Common myeloid progenitor, CD34-positive (primary cell): Measurements from ENCODE around the gene ARHGEF19.

Source experiments
- CTCF ChIA-PET: fragments of 350-600 bp; sonication (Branson Sonifier 250); formaldehyde crosslinking; loops from one replicate; lab custom pipeline; 2021; ENCODE audit warnings: antibody characterized with exemption; lab: Charles Lee
- POLR2A ChIA-PET: fragments of 350-600 bp; sonication (Branson Sonifier 250); formaldehyde crosslinking; loops from one replicate; lab custom pipeline; 2021; ENCODE audit warnings: antibody characterized with exemption; lab: Charles Lee
- DNase-seq, 3 donors: peaks; one replicate each; pipeline versions ENCODE4 v3.0.0 to v3.0.0-alpha.2; 2013
- H3K27ac ChIP-seq, 2 experiments: 1 replicate in 1 of 2; 2 replicates in 1 of 2; pipeline ENCODE4 v1.7.0; 2013; ENCODE audit warnings: inconsistent platforms in 2 of 2, low read length in 2 of 2, mild to moderate bottlenecking in 2 of 2, low read depth in 1 of 2, moderate library complexity in 1 of 2; ENCODE audit not compliant: severe bottlenecking in 2 of 2, insufficient read depth in 1 of 2, poor library complexity in 1 of 2
- H3K27me3 ChIP-seq, 5 experiments: replicated peaks in 2 of 5; 1 replicate in 3 of 5; 2 replicates in 2 of 5; pipeline versions ENCODE4 v1.6.1 to v1.7.0; 2013; ENCODE audit warnings: low read length in 4 of 5, mild to moderate bottlenecking in 2 of 5, moderate library complexity in 2 of 5, inconsistent platforms in 1 of 5; ENCODE audit not compliant: insufficient read depth in 5 of 5, control insufficient read depth in 4 of 5
- H3K36me3 ChIP-seq, 4 experiments: 1 replicate in 2 of 4; 2 replicates in 2 of 4; pipeline versions ENCODE4 v1.6.1 to v1.7.0; 2013; ENCODE audit warnings: low read length in 3 of 4, control low read depth in 1 of 4, mild to moderate bottlenecking in 1 of 4; ENCODE audit not compliant: control insufficient read depth in 4 of 4, insufficient read depth in 4 of 4
- H3K4me1 ChIP-seq, 4 experiments: 1 replicate in 3 of 4; 2 replicates in 1 of 4; pipeline versions ENCODE4 v1.6.1 to v1.7.1; 2013; ENCODE audit warnings: low read length in 3 of 4, mild to moderate bottlenecking in 3 of 4, control low read depth in 1 of 4, inconsistent platforms in 1 of 4, moderate library complexity in 1 of 4; ENCODE audit not compliant: control insufficient read depth in 4 of 4, insufficient read depth in 4 of 4; ENCODE audit errors: control extremely low read depth in 1 of 4
- H3K4me3 ChIP-seq, 7 experiments: 1 replicate in 4 of 7; 2 replicates in 3 of 7; pipeline versions ENCODE4 v1.5.1 to v1.7.0; 2013; ENCODE audit warnings: mild to moderate bottlenecking in 7 of 7, low read length in 6 of 7, moderate library complexity in 6 of 7, inconsistent platforms in 2 of 7, low read depth in 2 of 7, control low read depth in 1 of 7; ENCODE audit not compliant: insufficient read depth in 4 of 7, control insufficient read depth in 1 of 7; ENCODE audit errors: extremely low read depth in 1 of 7
- H3K9me3 ChIP-seq, 5 experiments: 1 replicate in 4 of 5; 2 replicates in 1 of 5; pipeline versions ENCODE4 v1.6.1 to v1.7.1; 2013; ENCODE audit warnings: low read length in 4 of 5, mild to moderate bottlenecking in 2 of 5, inconsistent platforms in 1 of 5, low read depth in 1 of 5, moderate library complexity in 1 of 5; ENCODE audit not compliant: control insufficient read depth in 4 of 5, insufficient read depth in 2 of 5; ENCODE audit errors: control extremely low read depth in 1 of 5
- WGBS: methylation state at CpG from one replicate; pipeline ENCODE4 v1.1.5; 2013; ENCODE audit not compliant: insufficient coverage; 5-methylcytosine and 5-hydroxymethylcytosine counted together

The ARHGEF19 gene

DNA sequence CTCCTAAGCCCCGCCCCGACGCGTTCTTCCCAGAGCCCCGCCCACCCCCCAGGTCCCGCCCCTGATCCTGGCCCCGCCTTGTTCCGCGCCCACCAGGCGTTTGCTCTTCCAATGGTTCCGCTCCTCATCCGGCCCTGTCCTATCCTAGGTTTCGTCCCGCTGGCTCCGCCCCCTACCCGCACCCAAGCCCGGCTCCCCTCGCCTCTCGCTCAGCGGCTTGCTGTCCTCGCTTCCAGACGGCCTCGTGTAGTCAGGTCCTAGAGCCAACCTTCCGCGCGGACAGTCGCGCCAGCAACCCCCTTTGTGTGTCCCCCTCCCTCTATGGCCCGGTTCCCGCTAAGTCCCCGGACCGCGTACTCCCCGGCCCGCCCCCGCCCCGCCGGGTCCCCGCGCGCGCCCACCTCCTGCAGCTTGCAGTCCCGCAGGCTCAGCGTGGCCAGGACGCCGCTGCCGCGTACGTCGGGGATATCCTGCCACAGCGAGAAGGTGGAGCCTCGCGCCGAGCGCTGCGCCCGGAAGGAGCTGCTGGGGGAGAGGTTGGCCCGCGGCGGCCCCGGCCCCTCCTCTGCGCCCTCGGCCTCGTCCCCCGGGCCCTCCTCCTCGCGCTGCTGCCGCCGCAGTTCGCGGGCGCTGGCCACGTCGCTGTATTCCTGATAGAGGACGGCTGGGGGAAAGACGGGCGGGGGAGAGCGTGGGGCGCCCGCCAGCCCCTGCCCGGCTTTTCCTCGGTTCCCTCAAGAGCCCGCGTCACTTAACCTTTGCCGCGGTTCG is 5.7 kb downstream of the ARHGEF19 start:
- Histone ChIP-seq H3K4me1 (peaks cover 0 to 17% (median 14%) of the 10 kb centered on the region in 4 experiments), H3K36me3 (peaks cover 0 to 16% (median 10%) of the 10 kb centered on the region in 4 experiments), H3K27me3 (peaks cover 0 to 3% (median 0%) of the 10 kb centered on the region in 5 experiments), H3K4me3 (peak overlapping the region; percentile 39 to 82 (median 65)), H3K27ac (peak overlapping the region; percentile 40 to 83), H3K9me3 (no peaks in the 10 kb centered on the region)
- ChIA-PET CTCF (interaction anchor here (0.5 to 4.2 kb wide), 5 partner anchors 11 to 406 kb away, joined by 3 to 17 read pairs (median 3); no protein-coding TSS in a partner anchor), POLR2A (interaction anchor here (1.6 kb wide), 1 partner anchor 10 kb away, joined by 6 read pairs; no protein-coding TSS in a partner anchor)
- WGBS, result under 1% methylated on average over 64 of the region's 87 CpGs
- peak; percentile 97 to 98 (median 98) for DNase-seq

DNA sequence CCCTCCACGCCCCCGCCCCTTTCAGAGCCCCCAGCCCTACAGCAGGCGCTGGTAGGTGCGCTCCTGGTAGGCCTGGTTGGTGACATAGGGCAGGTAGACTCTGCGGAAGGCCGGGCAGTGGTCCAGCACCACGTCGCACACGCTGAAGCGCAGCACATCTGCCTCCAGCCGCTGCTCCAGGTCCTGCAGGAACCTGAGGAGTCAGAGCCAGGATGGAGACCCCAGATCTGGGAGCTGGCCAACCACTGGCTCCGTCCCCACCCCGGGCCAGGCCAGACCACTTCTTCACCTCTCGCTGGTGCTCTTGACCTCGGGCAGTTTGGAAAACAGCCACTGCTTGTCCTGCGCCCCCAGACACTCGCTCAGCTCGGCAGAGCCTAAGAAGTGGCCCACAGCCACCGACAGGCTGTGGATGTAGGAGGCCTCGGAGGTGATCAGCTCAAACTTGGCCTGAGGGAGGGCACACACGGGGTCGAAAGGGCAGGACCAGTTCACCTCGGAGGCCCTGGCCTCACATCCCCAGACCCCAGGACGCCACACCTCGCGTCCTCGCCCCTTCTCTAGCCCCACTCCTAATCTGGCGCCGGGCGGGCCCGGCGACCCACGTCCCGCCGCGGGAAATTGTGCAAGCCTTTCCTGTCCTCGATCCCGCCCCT is 6.4 kb downstream of the ARHGEF19 start:
- no peaks in the 10 kb centered on the region for H3K9me3 ChIP-seq
- H3K27me3 ChIP-seq, result no peaks in the 10 kb centered on the region
- peak overlapping the region in 1 of 2 experiments; percentile 74 for H3K27ac ChIP-seq
- H3K4me3 ChIP-seq, result peak overlapping the region in 6 of 7 experiments; percentile 16 to 82 (median 56)
- POLR2A ChIA-PET, result interaction anchor here (1.6 kb wide), 1 partner anchor 11 kb away, joined by 6 read pairs; no protein-coding TSS in a partner anchor
- CTCF ChIA-PET, result interaction anchor here (0.5 to 4.2 kb wide), 6 partner anchors 11 to 407 kb away, joined by 3 to 17 read pairs (median 3); partner anchors contain the start of gene FAM131C
- peaks cover 0 to 17% (median 14%) of the 10 kb centered on the region in 4 experiments for H3K4me1 ChIP-seq
- no peak for DNase-seq
- peaks cover 0 to 20% (median 10%) of the 10 kb centered on the region in 4 experiments for H3K36me3 ChIP-seq
- 58% methylated on average over 20 of the region's 38 CpGs for WGBS

DNA sequence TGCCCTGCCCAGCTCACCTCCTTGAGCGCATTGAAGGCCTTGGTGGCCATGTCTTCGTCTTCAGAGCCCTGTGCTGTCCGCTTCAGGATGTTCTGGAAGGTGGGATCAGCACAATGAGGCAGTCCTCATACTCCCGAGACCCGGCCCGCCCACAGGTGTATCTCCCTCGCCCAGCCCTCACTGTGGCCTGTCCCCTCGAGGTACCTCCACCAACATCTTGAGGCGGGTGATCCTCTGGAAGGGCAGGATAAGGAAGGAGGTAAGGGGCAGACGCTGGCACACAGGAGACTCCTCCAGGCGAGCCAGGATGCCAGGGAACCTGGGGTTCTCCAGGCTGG is 7.1 kb downstream of the ARHGEF19 start:
- POLR2A ChIA-PET, result interaction anchor here (0.5 to 1.9 kb wide), 2 partner anchors 12 to 153 kb away, joined by 5 to 6 read pairs; no protein-coding TSS in a partner anchor
- Histone ChIP-seq H3K27ac (no peak overlapping the region), H3K4me1 (peaks cover 0 to 17% (median 14%) of the 10 kb centered on the region in 4 experiments), H3K4me3 (no peak overlapping the region), H3K9me3 (no peaks in the 10 kb centered on the region), H3K27me3 (no peaks in the 10 kb centered on the region), H3K36me3 (peaks cover 0 to 20% (median 12%) of the 10 kb centered on the region in 4 experiments)
- 99% methylated on average over 8 of the region's 11 CpGs for WGBS
- DNase-seq, result no peak
- CTCF ChIA-PET, result interaction anchor here (0.6 to 4.9 kb wide), 9 partner anchors 12 to 132 kb away, joined by 3 to 48 read pairs (median 3); partner anchors contain the start of gene FAM131C

DNA sequence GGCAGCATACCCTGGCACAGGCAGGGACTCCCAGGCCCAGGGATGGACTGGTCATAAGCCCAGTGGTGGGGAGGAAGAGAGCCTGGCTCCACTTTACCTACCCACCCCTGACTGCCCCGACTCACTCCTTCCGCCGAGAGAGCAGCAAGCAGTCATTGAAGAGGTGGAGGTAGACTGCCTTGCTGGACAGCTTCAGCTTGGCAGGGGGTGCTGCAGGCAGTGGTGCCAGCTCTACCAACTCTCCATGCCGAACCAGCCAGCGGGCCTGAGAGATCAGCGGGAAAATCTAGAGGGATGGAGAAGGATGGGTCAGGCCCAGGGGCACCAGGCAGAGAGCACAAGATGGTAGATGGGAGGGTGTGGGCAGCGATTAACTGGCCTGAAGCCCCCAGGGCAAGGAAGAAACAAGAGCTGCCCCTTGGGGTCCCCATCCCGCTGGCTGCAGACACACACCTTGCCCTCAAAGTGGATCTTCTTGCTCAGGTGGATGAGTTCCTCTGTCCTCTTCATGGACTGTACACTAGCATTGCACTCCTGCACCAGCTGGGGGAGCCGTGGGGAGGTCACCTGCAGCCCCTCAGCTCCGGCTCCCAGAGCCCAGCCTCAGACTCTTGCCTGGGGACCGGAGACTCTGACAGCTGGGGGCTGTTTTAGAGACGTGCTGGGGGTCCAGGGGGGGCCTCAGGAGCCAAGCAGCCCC is 7.7 kb downstream of the ARHGEF19 start:
- H3K4me1 ChIP-seq, result peaks cover 0 to 17% (median 14%) of the 10 kb centered on the region in 4 experiments
- H3K9me3 ChIP-seq, result no peaks in the 10 kb centered on the region
- no peaks in the 10 kb centered on the region for H3K27me3 ChIP-seq
- no peak overlapping the region for H3K27ac ChIP-seq
- no peak overlapping the region for H3K4me3 ChIP-seq
- peaks cover 0 to 25% (median 12%) of the 10 kb centered on the region in 4 experiments for H3K36me3 ChIP-seq
- ChIA-PET CTCF (interaction anchor here (0.6 to 4.9 kb wide), 15 partner anchors 9 to 131 kb away, joined by 3 to 48 read pairs (median 3); partner anchors contain the start of gene FAM131C), POLR2A (interaction anchor here (0.5 to 1.9 kb wide), 2 partner anchors 12 to 154 kb away, joined by 5 to 6 read pairs; no protein-coding TSS in a partner anchor)
- 92% methylated on average over 10 of the region's 12 CpGs for WGBS
- peak in 2 of 3 donors; percentile 48 to 49 for DNase-seq

DNA sequence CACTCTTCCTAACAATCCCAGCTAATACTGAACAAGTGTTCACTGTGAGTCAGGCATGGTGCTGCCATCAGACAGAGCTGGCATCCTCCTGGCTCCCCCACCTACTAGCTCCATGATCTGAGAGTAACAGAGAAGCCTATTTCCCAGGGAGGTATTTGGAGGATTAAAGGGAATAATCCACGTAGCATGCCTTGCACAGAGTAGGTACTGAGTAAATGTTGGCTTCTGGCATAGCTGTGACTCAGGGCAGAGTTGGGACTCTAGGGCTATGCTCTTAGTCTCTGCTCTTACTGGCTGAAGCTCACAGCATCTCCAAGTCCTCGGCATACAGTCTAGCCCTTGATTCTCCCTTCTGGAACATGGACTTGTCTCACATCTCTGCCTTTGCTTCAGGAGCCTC is 8.2 kb downstream of the ARHGEF19 start:
- WGBS, result 100% methylated on average over 2 of the region's 2 CpGs
- ChIA-PET POLR2A (interaction anchor here (1.9 kb wide), 1 partner anchor 13 kb away, joined by 5 read pairs; no protein-coding TSS in a partner anchor), CTCF (interaction anchor here (0.7 to 4.9 kb wide), 15 partner anchors 10 to 125 kb away, joined by 3 to 48 read pairs (median 4); no protein-coding TSS in a partner anchor)
- Histone ChIP-seq H3K4me3 (no peak overlapping the region), H3K27me3 (no peaks in the 10 kb centered on the region), H3K4me1 (peaks cover 0 to 17% (median 14%) of the 10 kb centered on the region in 4 experiments), H3K27ac (no peak overlapping the region), H3K9me3 (no peaks in the 10 kb centered on the region), H3K36me3 (peaks cover 0 to 25% (median 12%) of the 10 kb centered on the region in 4 experiments)
- DNase-seq, result no peak

DNA sequence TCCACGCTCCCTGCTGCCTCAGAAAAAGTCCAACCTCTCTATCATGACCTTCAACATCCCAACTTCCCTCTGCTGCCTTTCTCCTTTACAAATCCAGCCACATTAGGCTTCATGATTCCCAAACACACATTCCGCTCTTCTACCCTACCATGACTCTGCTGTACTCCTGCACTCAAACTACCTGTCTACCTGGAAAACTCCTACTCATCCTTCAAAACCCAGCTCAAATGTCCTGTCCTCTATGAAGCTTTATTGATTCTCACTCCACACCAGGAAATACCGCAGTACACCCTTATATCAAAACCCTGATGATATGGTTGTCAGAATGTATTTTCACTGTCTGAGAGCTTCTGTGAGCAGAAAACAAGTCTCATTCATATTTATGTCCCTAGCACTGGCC is 8.9 kb downstream of the ARHGEF19 start:
- CTCF ChIA-PET, result interaction anchor here (0.7 to 4.9 kb wide), 10 partner anchors 14 to 124 kb away, joined by 3 to 48 read pairs (median 5); no protein-coding TSS in a partner anchor
- Histone ChIP-seq H3K27me3 (no peaks in the 10 kb centered on the region), H3K9me3 (no peaks in the 10 kb centered on the region), H3K4me1 (peaks cover 0 to 17% (median 14%) of the 10 kb centered on the region in 4 experiments), H3K36me3 (peaks cover 0 to 30% (median 13%) of the 10 kb centered on the region in 4 experiments), H3K27ac (no peak overlapping the region), H3K4me3 (no peak overlapping the region)
- POLR2A ChIA-PET, result interaction anchor here (1.9 kb wide), 1 partner anchor 13 kb away, joined by 5 read pairs; no protein-coding TSS in a partner anchor
- 8% methylated on average over 2 of the region's 3 CpGs for WGBS
- no peak for DNase-seq
